Measurements from ENCODE around the gene PCDHGA3. TPM values are rescaled to one million over a fixed set of nuclear protein-coding genes. Genes with fewer than 3 reads are reported as not detected.
"Not testable (repeated sequence)": the region's sequence is repeated elsewhere in the genome, so short reads cannot be mapped to it uniquely, and the experiment has no call there.

Gene PCDHGA3
- 0.54 TPM for total RNA-seq

DNA sequence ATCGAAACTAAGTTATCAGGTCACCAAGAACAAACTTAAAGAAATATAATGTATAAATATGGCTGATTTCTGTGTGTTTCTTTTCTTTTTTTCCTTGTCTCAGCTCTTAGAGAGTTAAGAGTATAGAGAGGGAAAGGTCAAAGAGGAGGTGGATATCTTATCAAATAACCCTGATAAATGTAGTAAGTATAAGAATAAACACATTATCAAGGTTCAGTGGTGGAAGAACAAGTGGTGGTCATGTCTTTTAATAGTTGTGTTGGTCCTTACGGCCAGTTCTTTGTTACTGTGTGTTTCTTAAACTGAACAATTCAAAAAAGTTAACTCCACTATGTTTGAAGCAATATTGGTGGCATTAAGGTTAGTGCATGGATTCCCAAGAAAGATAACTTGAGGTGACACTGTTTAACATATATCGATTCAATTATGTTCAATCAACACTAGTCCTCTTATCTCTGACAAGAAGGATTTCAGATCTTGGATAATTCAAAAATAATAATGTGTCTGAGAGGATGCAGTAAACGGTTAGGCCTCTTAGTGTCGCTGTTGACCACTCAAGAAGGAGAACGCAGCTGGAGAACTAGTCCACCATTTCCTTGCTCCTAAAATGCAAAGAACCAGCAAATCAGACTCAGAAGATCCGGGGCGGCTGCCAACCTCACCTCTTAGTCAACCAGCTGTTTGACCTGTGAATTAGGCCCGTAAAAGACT lies at the start of gene PCDHGA3:
Gene PCDHGA3, plus strand, starts transcription at position 588 of the 711 bp plus-strand sequence. CDS start 205 bp downstream, outside the sequence.
- peak in 1 of 3 donors; percentile 52 for DNase-seq (ENCODE audit: low read depth in 2 of 3, low spot score in 2 of 3)

DNA sequence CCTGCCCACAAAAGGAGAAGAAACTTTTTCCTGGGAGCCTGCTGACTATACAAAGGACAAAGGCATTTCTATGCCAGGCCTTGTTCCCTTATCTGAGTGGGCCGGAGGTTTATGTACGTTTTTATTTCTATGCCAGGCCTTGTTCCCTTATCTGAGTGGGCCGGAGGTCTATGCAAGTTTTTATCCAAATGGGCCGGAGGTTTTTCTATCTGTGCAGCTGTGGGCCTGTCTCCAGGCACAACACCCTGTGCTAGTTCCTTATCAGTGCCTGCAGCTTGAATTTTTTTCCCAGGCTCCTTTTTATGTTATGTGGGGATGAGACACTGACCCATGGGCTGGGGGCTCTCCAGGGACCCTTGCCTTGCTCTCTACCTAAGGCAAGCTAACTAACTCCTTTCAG lies 45.3 kb upstream of the PCDHGA3 start:
- no peak for DNase-seq (ENCODE audit: low read depth in 2 of 3, low spot score in 2 of 3)

DNA sequence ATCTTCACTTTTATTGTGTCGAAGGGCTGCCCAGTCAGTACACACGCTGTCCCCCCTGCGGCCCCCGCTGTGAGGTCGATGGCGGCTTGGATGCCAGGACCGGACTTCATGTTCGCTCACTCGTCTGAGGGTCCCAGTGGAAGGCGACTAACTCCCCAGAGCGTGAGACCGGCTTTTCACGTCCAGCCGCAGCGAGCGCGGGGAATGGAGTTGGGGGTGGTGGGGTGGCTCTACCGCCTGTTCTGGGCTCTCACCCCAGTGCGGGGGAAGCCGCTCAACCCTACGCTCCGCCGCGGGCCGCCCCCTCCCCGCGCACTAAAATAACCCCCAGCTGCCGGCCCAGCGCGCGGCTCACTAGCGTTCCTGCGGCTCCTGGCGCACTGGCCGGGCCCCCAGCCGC lies 39.9 kb upstream of the PCDHGA3 start, which contains the start of gene SLC25A2:
Gene SLC25A2, minus strand, starts transcription at position 294 of the 400 bp plus-strand sequence. Its CDS starts 184 bp downstream, at position 110.
- no peak for DNase-seq (ENCODE audit: low read depth in 2 of 3, low spot score in 2 of 3)

DNA sequence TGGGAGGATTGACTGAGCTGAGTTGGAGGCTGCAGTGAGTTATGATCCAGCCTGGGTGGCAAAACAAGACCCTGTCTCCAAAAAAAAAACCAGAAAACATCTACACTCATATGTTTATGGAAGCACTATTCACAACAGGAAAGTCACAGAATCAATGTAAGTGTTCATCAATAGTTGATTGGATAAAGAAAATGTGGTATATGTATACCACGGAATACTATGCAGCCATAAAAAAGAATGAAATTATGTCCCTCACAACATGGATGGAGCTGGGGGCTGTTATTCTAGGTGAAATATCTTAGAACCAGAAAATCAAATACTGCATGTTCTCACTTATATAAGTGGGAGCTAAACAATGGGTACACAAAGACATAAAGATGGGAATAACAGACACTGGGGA lies 37.0 kb upstream of the PCDHGA3 start:
- no peak for DNase-seq (ENCODE audit: low read depth in 2 of 3, low spot score in 2 of 3)

DNA sequence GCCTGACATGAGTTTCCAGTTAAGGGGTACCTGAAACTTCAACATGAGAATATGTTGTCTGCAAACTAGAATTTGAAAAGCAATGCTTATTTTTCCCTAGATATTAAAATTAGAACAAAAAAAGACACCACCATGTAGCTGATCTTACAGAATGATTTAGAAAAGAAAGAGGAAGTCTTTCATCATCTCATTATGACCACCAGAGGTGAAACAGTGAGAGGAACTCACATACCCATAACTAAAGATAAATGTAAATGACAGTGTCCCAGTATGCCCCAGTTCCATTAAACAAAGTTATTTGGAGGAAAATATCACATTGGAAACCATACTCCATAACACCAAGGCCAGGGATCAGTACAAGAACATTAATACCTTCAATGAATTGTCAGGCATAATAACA lies 29.9 kb upstream of the PCDHGA3 start:
- no peak for DNase-seq (ENCODE audit: low read depth in 2 of 3, low spot score in 2 of 3)

DNA sequence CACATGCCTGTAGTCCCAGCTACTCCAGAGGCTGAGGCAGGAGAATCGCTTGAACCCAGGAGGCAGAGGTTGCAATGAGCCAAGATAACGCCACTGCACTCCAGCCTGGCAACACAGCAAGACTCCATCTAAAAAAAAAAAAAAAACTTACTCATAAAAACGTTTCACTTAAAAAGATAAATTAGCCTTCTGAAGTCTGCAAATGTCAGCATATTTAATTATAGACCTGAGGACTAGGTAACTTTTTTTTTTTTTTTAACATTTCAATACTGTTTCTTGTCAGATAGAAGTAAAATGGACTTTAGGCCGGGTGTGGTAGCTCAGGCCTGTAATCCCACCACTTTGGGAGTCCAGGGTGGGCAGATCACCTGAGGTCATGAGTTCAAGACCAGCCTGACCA lies 26.7 kb upstream of the PCDHGA3 start:
- DNase-seq (ENCODE audit: low read depth in 2 of 3, low spot score in 2 of 3), result not testable (repeated sequence)

- no peak for DNase-seq (ENCODE audit: low read depth in 2 of 3, low spot score in 2 of 3)
These were observed 24.4 kb upstream of the PCDHGA3 start for GRCh38 chr5:141319202-141319601.

DNA sequence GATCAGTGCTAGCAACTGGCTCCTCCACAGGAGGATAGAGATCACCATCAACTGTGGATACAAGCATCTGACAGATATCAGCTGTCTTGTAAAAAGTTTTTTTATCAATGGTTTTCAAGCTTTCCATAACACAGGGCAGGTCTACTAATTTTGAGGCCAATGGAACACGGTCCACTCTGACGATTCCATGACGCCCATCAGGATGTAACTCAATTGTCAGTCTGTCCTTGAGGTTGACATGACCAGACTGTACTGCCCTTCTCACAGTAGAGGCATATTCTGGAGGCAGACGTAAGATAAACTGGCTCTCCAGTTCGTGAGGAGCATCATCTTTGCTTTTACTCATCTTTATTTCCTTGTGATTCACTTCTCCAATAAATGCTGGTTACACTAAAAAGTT lies 23.9 kb upstream of the PCDHGA3 start:
- DNase-seq (ENCODE audit: low read depth in 2 of 3, low spot score in 2 of 3), result no peak

DNA sequence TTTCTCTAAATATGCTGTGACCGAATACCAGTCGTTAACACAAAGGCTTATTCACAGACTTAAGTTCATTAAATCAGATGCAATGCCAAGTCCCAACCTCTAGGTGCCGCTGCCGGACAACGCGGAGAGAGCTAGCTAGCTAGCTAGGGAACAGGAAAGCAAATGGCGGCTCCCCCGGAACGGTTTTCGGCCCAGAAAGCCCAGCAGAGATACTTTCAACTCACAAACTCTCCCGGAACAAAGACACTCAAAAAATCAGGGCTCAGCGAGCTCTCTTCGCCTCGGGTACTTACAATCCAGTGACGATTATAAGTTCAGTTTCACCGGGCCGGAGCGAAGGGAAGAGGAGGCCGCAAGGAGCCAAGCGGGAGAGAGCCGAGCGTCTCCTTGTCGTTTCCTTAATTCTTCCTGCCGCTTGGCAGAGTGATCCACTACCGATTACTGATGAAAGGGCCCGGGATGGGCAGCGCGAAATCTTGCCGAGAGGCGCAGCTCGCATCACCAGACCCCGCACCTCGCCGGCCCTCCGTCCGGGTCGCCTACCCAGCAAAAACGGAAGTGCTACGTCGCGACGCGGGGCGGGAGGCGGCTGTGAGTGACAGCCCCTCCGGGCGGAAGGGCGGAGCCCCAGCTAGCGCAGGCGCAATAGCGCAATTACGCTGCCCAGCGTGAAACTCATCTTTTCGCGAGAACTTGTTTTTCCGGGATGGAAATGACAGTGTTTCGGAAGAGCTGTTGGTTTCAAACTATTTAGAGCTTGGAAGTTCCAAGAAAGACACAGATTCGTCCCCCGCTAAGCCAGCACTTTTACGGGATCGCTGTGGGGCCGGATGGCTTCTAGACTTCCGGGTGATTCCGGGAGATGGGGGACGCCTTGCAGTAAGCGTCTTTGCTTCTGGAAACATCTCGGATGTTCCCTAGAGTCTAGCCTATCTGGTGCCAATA lies 23.1 kb upstream of the PCDHGA3 start, which contains the start of gene TAF7:
Gene TAF7, minus strand, starts transcription at position 560 of the 945 bp plus-strand sequence. CDS start 740 bp downstream, outside the sequence.
- peak; percentile 85 to 99 (median 95) for DNase-seq (ENCODE audit: low read depth in 2 of 3, low spot score in 2 of 3)

GRCh38 chr5:141322261-141322660 lies 21.4 kb upstream of the PCDHGA3 start:
- no peak for DNase-seq (ENCODE audit: low read depth in 2 of 3, low spot score in 2 of 3)

GRCh38 chr5:141326088-141326854 lies 17.4 kb upstream of the PCDHGA3 start:
- DNase-seq (ENCODE audit: low read depth in 2 of 3, low spot score in 2 of 3), result peak; percentile 28 to 46 (median 41)

DNA sequence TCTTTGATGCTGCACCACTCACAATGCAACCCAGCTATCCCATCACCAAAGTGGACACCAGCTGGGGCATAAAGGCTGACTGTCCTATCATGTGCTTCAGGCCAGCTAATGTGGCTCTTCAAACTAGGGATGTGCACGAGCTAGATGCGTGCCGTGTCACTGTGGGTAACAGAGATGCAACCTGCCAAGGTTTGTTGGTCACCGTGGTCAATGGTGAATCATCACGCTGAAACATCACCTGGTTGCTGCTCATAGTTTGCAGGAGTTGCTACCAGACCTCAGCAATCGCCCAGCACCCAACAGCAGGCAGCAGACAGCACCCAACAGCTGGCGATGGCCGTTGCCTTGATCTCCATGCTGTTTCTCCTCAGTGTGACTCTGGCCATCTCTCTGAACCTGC lies 15.4 kb upstream of the PCDHGA3 start:
- no peak for DNase-seq (ENCODE audit: low read depth in 2 of 3, low spot score in 2 of 3)

- peak in 1 of 3 donors; percentile 41 for DNase-seq (ENCODE audit: low read depth in 2 of 3, low spot score in 2 of 3)
These were observed 13.1 kb upstream of the PCDHGA3 start, which contains the start of gene PCDHGA1 for GRCh38 chr5:141330299-141331080. Gene PCDHGA1 (plus strand): TSS chr5:141330514.

GRCh38 chr5:141332571-141332970 lies 11.1 kb upstream of the PCDHGA3 start:
- not testable (repeated sequence) for DNase-seq (ENCODE audit: low read depth in 2 of 3, low spot score in 2 of 3)

DNA sequence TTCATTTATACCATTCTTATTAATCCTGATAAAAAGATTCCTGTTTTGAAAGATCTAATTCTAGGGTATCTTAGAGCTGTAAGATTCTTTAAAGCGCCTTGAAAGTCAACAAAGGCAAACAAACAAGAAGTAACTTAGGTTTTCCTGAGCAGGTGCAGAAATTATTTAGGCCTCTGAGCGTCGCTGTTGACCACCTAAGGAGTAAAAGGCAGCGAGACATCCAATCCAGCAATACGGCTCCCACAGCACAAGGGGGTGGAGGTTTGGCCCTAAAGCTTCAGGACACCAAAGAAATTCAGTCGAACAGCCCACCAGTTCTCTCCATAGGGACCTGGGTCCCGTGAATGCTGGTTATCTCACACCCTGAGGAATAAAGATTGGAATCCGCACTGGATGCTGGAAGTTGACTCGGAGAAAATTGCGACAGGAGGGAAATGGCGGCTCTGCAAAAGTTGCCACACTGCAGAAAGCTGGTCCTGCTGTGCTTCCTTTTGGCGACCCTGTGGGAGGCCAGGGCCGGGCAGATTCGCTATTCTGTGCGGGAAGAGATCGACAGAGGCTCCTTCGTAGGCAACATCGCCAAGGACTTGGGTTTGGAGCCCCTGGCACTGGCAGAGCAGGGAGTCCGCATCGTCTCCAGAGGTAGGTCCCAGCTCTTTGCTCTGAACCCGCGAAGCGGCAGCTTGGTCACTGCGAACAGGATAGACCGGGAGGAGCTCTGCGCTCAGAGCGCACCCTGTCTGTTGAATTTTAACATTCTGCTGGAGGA lies 4.9 kb upstream of the PCDHGA3 start, which contains the start of gene PCDHGA2:
Gene PCDHGA2, plus strand, starts transcription at position 223 of the 769 bp plus-strand sequence.
- DNase-seq (ENCODE audit: low read depth in 2 of 3, low spot score in 2 of 3), result peak in 1 of 3 donors; percentile 60

DNA sequence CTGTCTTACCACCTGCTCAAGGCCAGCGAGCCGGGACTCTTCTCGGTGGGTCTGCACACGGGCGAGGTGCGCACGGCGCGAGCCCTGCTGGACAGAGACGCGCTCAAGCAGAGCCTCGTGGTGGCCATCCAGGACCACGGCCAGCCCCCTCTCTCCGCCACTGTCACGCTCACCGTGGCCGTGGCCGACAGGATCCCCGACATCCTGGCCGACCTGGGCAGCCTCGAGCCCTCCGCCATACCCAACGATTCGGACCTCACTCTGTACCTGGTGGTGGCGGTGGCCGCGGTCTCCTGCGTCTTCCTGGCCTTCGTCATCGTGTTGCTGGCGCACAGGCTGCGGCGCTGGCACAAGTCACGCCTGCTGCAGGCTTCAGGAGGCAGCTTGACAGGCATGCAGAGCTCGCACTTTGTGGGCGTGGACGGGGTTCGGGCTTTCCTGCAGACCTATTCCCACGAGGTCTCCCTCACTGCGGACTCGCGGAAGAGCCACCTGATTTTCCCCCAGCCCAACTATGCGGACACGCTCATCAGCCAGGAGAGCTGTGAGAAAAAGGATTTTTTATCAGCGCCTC lies 2.8 kb upstream of the PCDHGA3 start:
- not testable (repeated sequence) for DNase-seq (ENCODE audit: low read depth in 2 of 3, low spot score in 2 of 3)

- DNase-seq (ENCODE audit: low read depth in 2 of 3, low spot score in 2 of 3), result no peak
These were observed 856 bp upstream of the PCDHGA3 start for GRCh38 chr5:141342773-141343172.

GRCh38 chr5:141343953-141344463 lies 379 bp downstream of the PCDHGA3 start:
- DNase-seq (ENCODE audit: low read depth in 2 of 3, low spot score in 2 of 3), result no peak
